ENCODE data around the gene SPDYE2.
"Not testable (repeated sequence)": the region's sequence is repeated elsewhere in the genome, so short reads cannot be mapped to it uniquely, and the experiment has no call there.

SPDYE2 gene, protein sequence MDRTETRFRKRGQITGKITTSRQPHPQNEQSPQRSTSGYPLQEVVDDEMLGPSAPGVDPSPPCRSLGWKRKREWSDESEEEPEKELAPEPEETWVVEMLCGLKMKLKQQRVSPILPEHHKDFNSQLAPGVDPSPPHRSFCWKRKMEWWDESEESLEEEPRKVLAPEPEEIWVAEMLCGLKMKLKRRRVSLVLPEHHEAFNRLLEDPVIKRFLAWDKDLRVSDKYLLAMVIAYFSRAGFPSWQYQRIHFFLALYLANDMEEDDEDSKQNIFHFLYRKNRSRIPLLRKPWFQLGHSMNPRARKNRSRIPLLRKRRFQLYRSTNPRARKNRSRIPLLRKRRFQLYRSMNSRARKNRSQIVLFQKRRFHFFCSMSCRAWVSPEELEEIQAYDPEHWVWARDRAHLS

DNA sequence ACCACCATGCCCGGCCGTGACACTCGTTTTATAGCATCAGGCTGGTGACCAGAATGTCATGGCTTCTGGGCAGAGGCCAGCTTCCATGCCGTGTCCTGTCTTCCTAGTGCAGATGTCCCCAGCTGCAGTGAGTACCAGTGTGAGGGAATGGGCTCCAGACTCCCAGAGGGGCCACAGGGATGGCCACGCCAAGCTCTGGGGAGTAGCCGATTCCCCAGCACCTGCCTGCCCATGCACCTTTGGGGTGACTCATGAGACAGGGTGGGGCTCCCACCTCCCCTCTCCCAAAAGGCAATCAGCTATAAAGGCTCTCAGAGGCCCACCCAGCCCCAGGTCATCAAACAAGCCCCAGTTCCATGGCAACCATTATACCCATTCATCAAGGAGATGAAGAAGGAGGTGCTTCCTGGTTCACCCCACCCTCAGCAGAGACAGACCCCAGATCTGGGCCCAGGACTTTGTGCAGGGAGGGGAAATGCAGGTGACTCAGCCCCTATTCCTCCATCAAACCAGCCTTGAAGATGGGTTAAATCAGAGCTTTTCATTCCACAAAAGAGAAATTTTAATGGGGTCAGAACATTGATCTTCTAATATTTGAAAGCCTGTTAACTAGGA is at the start of gene SPDYE2:
TSS of gene SPDYE2 (plus strand) at position 419 of the 615 bp plus-strand sequence. CDS start 2,030 bp downstream, outside the sequence.
- H3K9me3 ChIP-seq (ENCODE audit: control insufficient read depth, low read length); H3K27me3 ChIP-seq (ENCODE audit: control insufficient read depth, insufficient read depth, low read length); H3K9ac ChIP-seq (ENCODE audit: low read length); H3K4me3 ChIP-seq (ENCODE audit: low read length); H3K4me1 ChIP-seq (ENCODE audit: control insufficient read depth, insufficient read depth, low read length); H3K36me3 ChIP-seq (ENCODE audit: control insufficient read depth, insufficient read depth, low read length): not testable (repeated sequence)

DNA sequence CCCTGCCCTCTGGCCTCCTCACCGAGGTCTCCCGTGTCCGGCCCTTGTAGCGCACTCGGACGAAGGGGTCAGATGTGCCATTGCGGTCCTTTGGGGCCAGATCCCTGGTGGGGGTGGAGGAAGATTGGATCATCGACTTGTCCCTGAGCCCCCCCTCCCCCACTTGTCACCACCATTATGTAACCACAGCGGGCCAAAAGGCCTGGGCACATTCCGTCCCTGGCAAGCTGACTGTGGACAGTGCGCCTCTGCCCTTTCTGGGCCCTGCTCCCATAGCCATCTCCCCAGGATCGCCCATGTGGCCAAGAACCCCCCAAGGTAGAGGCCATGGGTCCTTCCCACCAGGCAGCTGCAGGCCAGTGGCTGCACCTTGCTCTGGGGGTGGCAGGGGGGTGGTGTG is 47.9 kb upstream of the SPDYE2 start:
- not testable (repeated sequence) for H3K36me3 ChIP-seq (ENCODE audit: control insufficient read depth, insufficient read depth, low read length); H3K9me3 ChIP-seq (ENCODE audit: control insufficient read depth, low read length); H3K4me3 ChIP-seq (ENCODE audit: low read length); H3K27me3 ChIP-seq (ENCODE audit: control insufficient read depth, insufficient read depth, low read length); H3K4me1 ChIP-seq (ENCODE audit: control insufficient read depth, insufficient read depth, low read length); H3K9ac ChIP-seq (ENCODE audit: low read length)

DNA sequence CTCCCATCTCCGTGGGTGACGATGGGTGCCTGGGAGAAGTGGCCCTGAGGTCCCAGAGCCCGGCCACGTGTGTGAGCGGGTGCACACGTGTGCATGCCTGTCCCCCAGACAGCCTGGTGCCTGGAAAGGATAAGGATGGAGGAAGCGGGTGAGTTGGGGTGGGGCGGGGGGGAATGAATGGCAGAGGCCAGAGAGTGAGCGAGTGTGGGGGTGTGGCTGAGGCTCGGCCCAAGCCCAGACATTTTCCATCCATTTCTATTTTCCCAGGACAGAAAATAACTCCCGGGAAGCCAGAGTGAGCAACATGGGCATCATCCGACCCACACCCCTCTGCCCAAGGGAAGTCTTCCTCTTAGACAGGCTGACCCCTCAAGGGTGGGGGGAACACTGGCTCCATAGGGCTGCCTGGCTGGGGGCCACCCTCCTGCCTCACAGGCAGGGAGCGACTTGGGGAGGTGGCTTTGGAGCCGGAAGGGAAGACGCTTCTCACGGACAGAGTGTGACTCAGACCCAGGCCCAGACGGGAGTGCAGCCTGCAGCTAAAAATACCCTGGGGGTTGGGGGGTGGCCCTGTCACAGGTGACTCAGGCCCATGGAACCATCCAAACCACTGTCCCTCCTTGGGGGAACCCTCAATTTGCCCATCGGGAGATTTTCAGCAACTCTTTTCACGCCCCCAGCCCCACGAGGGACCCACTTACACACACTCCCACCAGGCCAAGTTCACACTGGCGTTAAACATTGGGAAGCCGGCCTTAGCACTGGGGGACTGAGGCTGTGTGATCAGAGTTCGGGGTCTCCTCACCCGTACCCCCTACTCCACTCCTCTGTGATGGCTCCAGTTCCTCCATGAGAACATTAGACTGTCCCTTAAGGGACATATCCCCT is 45.5 kb upstream of the SPDYE2 start:
- H3K9me3 ChIP-seq (ENCODE audit: control insufficient read depth, low read length); H3K4me3 ChIP-seq (ENCODE audit: low read length); H3K27me3 ChIP-seq (ENCODE audit: control insufficient read depth, insufficient read depth, low read length); H3K36me3 ChIP-seq (ENCODE audit: control insufficient read depth, insufficient read depth, low read length); H3K9ac ChIP-seq (ENCODE audit: low read length); H3K4me1 ChIP-seq (ENCODE audit: control insufficient read depth, insufficient read depth, low read length): not testable (repeated sequence)

DNA sequence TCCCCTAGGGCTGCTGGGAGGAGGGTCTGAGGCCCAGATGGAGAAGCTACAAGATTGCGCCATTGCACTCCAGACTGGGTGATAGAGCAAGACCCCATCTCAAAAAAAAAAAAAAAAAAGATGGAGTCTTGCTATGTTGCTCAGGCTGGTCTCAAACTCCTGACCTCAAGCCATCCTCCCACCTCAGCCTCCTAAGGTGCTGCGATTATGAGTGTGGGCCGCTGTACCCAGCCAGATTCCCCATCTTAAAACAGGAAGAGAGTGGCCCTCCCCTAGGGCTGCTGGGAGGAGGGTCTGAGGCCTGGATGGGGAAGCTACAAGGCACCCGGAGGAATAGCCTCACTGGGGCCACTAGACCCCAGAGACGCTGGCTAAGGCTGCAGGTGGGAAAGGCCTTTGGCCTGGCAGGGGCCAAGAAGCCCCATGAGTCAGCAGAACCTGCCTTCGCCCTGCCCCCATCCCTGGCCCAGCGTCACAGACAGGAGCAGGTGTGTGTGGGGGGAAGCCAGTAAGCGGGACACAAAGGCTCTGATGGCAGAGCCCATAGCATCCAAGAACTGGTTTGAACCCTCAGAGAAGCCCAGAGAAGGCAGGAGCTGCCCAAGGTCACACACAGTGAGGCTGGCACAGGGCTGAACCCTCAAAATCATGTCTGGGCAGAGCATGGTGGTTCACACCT is 43.5 kb upstream of the SPDYE2 start:
- not testable (repeated sequence) for H3K4me1 ChIP-seq (ENCODE audit: control insufficient read depth, insufficient read depth, low read length); H3K4me3 ChIP-seq (ENCODE audit: low read length); H3K9ac ChIP-seq (ENCODE audit: low read length); H3K9me3 ChIP-seq (ENCODE audit: control insufficient read depth, low read length); H3K36me3 ChIP-seq (ENCODE audit: control insufficient read depth, insufficient read depth, low read length); H3K27me3 ChIP-seq (ENCODE audit: control insufficient read depth, insufficient read depth, low read length)

DNA sequence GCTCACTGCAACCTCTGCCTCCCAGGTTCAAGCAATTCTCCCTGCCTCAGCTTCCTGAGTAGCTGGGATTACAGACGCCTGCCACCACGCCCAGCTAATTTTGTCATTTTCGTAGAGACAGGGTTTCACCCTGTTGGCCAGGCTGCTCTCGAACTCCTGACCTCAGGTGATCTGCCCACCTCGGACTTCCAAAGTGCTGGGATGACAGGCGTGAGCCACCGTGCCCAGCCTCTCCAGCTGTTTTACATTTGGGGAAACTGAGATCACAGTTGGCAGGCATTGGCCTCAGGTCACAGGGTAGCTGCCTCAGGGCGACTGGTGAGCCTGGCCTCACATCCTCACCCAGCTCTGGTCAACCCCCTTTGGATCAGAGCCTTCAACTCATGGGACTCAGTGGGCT is 40.5 kb upstream of the SPDYE2 start:
- not testable (repeated sequence) for H3K27me3 ChIP-seq (ENCODE audit: control insufficient read depth, insufficient read depth, low read length); H3K4me1 ChIP-seq (ENCODE audit: control insufficient read depth, insufficient read depth, low read length); H3K9me3 ChIP-seq (ENCODE audit: control insufficient read depth, low read length); H3K36me3 ChIP-seq (ENCODE audit: control insufficient read depth, insufficient read depth, low read length); H3K4me3 ChIP-seq (ENCODE audit: low read length); H3K9ac ChIP-seq (ENCODE audit: low read length)

DNA sequence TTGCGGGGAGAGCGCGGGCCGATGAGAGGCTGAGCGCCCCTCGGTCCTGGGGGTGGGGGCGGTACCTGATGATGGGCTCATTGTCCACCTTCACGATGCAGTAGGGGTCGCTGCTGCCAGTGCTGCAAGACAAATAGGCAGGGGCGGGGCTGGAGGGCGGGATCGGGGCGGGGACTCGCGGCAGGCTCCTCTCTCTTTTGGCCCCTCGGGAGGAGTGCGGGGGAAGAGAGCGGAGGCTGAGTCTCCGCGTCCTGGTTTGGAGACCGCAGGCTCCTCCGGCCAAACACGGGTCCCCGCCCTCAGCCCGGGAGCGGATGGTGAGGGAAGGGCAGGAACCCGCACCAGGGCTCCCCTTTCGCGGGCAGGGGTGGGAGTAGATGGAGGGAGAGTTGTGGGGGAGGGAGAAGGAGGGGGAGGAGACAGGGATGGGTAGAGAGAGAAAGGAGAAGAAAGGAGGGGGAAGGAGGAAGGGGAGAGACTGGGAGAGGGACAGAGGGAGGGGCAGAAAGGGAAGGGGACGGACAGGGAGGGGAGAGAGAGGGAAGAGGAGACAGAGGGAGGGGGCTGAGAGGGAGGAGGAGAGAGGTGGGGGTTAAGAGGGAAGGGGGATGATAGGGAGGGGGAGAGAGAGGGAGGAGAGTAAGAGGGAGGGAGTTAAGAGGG is 39.0 kb upstream of the SPDYE2 start:
- H3K4me1 ChIP-seq (ENCODE audit: control insufficient read depth, insufficient read depth, low read length); H3K4me3 ChIP-seq (ENCODE audit: low read length); H3K27me3 ChIP-seq (ENCODE audit: control insufficient read depth, insufficient read depth, low read length); H3K36me3 ChIP-seq (ENCODE audit: control insufficient read depth, insufficient read depth, low read length); H3K9me3 ChIP-seq (ENCODE audit: control insufficient read depth, low read length); H3K9ac ChIP-seq (ENCODE audit: low read length): not testable (repeated sequence)

DNA sequence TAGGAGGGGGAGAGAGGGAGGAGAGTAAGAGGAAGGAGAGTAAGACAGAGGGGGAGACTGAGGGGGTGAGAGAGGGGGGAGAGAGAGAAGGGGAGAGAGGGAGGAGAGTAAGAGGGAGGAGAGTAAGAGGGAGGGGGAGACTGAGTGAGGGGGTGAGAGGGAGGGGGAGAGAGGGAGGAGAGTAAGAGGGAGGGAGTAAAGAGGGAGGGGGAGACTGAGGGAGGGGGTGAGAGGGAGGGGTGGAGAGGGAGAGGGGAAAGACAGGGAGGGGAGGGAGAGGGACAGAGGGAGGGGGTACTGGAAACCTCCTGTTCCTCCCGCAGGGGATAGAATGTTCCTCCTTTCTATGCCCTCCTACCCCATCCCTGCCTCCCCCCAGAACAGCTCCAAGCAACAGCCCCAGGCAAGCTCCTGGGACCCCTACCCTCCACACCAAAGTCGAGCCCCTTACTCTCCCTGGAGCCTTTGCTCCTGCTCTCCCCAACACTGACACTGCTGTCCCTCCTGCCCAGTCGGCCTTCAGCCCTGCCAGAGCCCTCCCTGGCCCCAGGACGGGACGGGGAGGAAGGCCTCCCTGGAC is 38.3 kb upstream of the SPDYE2 start:
- H3K9ac ChIP-seq (ENCODE audit: low read length); H3K4me1 ChIP-seq (ENCODE audit: control insufficient read depth, insufficient read depth, low read length); H3K36me3 ChIP-seq (ENCODE audit: control insufficient read depth, insufficient read depth, low read length); H3K9me3 ChIP-seq (ENCODE audit: control insufficient read depth, low read length); H3K4me3 ChIP-seq (ENCODE audit: low read length); H3K27me3 ChIP-seq (ENCODE audit: control insufficient read depth, insufficient read depth, low read length): not testable (repeated sequence)

DNA sequence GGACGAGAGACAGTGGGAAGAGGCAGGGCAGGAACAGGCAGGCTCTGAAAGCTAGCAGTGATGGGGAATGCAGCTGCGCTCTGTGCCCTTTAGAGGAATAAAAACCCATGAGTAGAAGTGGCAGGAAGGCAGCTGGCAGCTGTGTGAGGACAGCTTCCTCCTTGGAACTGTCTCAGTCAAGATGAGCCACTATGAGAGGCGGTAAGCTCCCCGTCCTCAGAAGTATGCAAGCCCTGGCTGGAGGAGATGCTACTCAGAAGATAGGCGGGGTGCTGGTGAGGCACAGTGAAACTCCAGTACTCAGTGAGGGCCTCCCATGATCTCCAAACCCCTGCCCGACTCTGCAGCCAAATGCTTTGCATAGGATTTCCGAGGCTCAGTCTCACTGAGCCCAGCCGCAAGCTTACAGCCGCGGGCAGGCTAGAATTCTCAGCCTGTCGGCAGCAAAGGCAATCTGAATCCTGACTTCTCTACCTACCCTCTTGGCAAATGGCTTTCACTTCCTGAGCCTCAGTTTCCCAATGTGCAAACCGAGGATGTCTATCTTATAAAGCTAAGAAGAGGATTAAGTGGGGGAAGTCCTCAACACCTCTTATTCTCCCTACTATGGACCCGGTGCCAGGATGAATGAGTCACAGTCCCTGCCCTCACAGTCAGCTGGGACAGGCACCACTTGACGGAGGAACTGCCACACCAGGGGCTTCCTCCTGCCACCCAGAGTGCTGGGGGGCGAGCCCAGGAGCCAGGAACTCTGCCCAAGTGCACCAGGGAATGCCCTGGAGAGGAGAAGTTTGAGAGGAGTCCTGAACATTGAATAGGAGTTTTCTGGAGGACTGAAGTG is 35.9 kb upstream of the SPDYE2 start:
- not testable (repeated sequence) for H3K9me3 ChIP-seq (ENCODE audit: control insufficient read depth, low read length); H3K36me3 ChIP-seq (ENCODE audit: control insufficient read depth, insufficient read depth, low read length); H3K9ac ChIP-seq (ENCODE audit: low read length); H3K27me3 ChIP-seq (ENCODE audit: control insufficient read depth, insufficient read depth, low read length); H3K4me3 ChIP-seq (ENCODE audit: low read length); H3K4me1 ChIP-seq (ENCODE audit: control insufficient read depth, insufficient read depth, low read length)

DNA sequence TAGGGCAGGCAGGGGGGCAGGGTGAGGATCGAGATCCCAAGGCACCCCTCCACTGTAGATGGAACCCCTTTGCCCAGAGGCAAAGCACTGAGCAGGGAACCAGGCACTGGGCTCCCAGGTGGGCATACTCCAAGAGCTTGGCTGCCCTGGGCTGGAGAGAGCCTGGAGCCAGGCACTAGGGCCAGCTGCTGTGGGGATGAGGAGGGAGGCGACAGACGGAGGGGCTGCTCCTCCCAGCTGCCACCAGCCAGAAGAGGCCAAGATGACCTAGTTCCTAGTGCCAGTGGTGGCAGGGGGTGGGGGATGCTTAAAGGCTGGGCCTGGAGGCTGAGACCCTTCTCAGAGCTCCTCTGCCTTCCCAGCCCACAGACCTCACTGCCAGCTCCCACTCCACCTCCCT is 35.1 kb upstream of the SPDYE2 start:
- not testable (repeated sequence) for H3K9me3 ChIP-seq (ENCODE audit: control insufficient read depth, low read length); H3K4me1 ChIP-seq (ENCODE audit: control insufficient read depth, insufficient read depth, low read length)

DNA sequence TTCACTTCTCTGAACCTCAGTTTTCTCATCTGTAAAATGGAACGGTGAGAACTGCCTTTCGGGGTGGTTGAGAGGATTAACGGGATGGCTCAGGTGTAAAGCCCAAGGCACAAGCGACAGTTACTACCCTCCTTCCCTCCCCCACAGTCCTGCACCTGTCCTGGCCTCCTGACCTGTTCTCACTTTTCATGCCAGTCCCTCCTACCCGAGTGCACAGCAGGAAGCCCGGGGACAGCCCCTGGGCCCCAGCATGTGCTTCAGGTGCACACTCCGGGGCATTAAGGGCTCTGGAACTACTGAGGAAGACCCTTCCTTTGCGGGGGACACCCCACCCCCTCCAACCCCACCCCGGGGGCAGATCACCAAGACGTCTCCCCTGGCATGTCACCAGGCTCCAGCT is 34.1 kb upstream of the SPDYE2 start:
- not testable (repeated sequence) for H3K4me3 ChIP-seq (ENCODE audit: low read length); H3K9me3 ChIP-seq (ENCODE audit: control insufficient read depth, low read length); H3K36me3 ChIP-seq (ENCODE audit: control insufficient read depth, insufficient read depth, low read length); H3K4me1 ChIP-seq (ENCODE audit: control insufficient read depth, insufficient read depth, low read length); H3K9ac ChIP-seq (ENCODE audit: low read length); H3K27me3 ChIP-seq (ENCODE audit: control insufficient read depth, insufficient read depth, low read length)

More for the DNA sequence above, 35.1 kb upstream of the SPDYE2 start:
- not testable (repeated sequence) for H3K4me3 ChIP-seq (ENCODE audit: low read length); H3K36me3 ChIP-seq (ENCODE audit: control insufficient read depth, insufficient read depth, low read length); H3K27me3 ChIP-seq (ENCODE audit: control insufficient read depth, insufficient read depth, low read length); H3K9ac ChIP-seq (ENCODE audit: low read length)
